ENCODE data around the gene SNRNP40.

DNA sequence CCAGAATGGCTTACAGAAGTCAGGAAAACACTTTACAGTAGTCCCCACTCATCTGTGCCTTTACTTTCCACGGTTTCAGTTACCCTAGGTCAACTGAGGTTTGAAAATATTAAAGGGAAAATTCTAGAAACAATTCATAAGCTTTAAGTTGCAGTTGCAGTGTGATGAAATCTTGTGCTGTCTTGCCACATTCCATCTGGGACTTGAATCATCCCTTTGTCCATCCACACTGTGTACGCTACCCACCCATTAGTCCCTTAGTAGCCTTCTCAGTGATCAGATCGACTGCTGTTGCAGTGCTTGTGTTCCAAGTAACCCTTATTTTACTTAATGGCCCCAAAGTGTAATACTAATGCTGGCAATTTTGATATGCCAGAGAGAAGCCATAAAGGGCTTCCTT is 30.8 kb upstream of the SNRNP40 start:
- TF ChIP-seq POLR2AphosphoS5 (IDR thresholded peaks at IDR 0.05; ENCODE audit: low read depth, low read length): no peak
- TF ChIP-seq POLR2A (IDR thresholded peaks at IDR 0.05; ENCODE audit: low read depth, low read length): no peak

All from GM12892 (cell line).